Esophagus muscularis mucosa (tissue), 4 donors: ENCODE data around the gene TMEM126B.

Experiments used
- EP300 ChIP-seq: sonication (generic); formaldehyde crosslinking; IDR thresholded peaks from one replicate; pipeline ENCODE4 v1.6.1; 2017; ENCODE audit warnings: antibody characterized with exemption
- POLR2A ChIP-seq: fragments of 450-650 bp; IDR thresholded peaks from one replicate; pipeline ENCODE4 v1.6.1; 2017; ENCODE audit warnings: antibody characterized with exemption, moderate library complexity, mild to moderate bottlenecking, low read depth
- TF ChIP-seq, protein P1 (sequence below), 3 experiments: fragments of 200-600 bp in 2 of 3; fragments of 450-650 bp in 1 of 3; sonication (generic) in 2 of 3; IDR thresholded peaks; one replicate each; pipeline ENCODE4 v1.5.1; 2017 to 2019; ENCODE audit warnings: antibody characterized with exemption in 3 of 3, mild to moderate bottlenecking in 2 of 3, moderate library complexity in 1 of 3

DNA sequence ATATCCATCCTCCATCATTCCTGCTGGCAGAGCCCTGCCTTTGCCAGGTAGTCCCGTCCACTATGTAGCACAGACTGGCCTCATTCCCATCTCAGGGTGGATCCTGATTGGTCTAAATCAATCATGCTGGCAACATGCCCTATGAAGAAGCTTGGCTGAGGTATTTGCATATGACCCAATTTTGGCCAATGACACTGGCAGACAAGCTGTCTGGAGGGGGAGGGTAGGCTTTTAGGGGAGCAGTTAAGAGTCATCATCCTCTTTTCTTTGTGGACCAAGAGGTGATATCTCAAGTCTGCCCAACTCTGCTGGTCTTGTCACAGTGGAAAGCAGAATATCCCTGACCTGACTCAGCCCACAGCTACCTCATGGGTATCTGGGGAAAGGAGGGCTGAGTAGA is 52.5 kb downstream of the TMEM126B start:
- TF ChIP-seq, protein P1, sequence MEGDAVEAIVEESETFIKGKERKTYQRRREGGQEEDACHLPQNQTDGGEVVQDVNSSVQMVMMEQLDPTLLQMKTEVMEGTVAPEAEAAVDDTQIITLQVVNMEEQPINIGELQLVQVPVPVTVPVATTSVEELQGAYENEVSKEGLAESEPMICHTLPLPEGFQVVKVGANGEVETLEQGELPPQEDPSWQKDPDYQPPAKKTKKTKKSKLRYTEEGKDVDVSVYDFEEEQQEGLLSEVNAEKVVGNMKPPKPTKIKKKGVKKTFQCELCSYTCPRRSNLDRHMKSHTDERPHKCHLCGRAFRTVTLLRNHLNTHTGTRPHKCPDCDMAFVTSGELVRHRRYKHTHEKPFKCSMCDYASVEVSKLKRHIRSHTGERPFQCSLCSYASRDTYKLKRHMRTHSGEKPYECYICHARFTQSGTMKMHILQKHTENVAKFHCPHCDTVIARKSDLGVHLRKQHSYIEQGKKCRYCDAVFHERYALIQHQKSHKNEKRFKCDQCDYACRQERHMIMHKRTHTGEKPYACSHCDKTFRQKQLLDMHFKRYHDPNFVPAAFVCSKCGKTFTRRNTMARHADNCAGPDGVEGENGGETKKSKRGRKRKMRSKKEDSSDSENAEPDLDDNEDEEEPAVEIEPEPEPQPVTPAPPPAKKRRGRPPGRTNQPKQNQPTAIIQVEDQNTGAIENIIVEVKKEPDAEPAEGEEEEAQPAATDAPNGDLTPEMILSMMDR (IDR thresholded peaks at IDR 0.05), result no peak
- no peak for TF ChIP-seq EP300
- TF ChIP-seq POLR2A, result no peak
